Measurements from ENCODE around the gene PGM2. TPM values are rescaled to one million over a fixed set of nuclear protein-coding genes. Genes with fewer than 3 reads are reported as not detected.

PGM2 gene
- total RNA-seq, 1 experiment from 2014 or later: 23.4 TPM

DNA sequence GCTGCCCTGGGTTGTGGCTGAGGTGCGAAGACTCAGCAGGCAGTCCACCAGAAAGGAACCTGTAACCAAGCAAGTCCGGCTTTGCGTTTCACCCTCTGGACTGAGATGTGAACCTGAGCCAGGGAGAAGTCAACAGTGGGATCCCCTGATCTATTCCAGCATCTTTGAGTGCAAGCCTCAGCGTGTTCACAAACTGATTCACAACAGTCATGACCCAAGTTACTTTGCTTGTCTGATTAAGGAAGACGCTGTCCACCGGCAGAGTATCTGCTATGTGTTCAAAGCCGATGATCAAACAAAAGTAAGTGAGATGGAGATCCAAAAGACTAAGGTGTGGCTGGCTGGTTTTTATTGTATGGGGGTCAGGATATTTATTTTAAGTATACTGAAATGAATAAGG is 75.7 kb downstream of the PGM2 start:
- DNase-seq (ENCODE audit: low read depth): no peak

DNA sequence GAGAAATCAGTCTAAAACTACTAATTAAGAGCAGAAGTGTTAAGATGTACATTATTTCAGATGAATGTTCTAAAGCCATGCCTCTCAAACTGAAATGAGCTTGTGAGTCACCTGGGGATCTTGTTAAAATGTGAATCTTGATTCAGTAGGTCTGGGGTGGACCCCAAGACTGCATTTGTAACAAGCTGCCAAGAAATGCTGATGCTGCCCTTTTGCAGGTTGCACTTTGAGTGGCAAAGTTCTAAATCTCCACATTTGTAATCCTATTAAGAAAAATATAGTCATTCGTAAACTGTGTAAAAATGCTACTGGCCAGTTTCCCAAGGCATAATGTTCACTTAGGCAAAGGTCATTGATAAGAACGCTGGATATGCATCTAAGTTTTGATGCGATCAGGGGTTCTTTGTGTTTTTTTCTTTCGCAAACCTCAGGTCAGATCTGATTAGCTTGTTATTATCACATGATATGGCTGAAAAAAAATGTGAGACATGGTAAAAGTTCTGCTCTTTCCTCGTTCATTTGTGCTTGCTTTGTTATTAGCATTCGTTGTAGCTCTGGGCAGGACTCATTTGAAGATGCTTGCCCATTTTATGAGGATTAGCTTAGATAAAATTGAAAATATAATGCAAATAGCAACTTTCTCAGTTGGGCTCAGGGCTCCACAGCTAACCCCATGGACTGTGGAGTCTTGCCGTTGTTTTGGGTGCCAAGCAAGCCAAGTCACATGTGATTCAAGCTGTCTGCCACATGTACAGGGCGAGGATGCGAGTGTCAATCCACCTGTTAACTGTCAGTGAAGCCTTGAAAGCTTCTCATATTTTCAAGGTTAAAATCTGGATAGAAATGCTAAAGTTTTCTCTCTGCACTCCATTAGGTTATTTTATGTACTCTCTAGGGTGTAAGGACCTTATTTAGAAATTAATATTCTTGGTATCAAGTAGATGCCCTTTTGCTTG is 76.5 kb downstream of the PGM2 start:
- DNase-seq (ENCODE audit: low read depth): no peak

DNA sequence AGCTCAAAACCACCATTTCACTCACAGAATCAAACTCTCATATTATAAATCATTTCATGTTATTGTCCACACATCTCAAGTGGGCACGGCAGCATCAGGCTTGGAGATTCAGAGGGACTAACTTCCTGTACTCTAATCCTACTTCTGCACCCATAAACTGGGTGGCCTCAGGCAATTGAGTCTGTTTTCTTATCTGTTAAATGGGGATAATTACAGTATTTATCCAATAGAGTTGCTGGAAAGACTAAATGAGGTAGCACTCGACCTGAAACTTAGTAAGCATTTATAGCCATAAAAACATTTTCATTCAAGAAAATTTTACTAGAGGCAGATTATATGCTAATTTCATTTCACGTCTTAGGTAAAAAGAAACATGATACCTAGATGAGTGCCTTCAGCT is 77.4 kb downstream of the PGM2 start:
- no peak for DNase-seq (ENCODE audit: low read depth)

DNA sequence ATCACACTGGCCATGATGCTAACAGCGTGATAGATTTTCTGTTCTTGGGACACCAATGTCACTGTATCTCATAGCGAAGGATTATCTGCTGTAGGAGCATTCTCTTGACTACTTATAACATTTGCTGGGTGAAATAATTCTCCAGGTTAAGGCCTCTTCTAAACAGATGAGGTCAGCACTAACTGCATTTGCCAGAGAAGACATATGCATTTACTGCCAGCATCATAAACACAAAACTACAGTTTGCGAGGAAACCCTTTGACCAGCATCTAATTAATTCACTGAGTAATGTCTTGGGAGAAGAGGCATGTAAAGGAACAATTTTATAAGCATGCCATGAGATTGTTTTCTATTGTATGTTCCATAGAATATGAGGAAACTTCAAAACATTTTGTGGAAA is 78.3 kb downstream of the PGM2 start:
- no peak for DNase-seq (ENCODE audit: low read depth)

DNA sequence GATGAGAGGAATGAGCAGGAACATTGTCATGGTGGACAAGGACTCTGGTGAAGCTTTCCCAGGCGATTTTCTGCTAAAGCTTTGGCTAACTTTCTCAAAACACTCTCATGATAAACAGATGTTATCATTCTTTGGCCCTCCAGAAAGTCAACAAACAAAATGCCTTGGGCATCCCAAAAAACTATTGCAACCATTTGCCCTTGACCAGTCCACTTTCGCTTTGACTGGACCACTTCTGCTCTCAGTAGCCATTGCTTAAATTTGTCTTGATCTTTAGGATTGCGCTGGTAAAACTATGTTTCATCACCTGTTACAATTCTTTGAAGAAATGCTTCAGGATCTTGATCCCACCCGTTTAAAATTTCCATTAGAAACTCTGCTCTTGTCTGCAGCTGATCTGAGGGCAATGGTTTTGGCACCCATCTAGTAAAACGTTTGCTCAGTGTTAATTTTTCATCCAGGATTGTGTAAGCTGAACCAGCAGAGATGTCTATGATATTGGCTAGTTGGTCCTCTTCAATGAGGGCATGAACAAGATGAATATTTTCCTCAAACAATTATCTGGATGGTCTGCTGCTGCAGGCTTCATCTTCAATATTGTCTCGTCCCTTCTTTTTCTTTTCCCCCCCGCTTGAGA is 79.2 kb downstream of the PGM2 start:
- no peak for DNase-seq (ENCODE audit: low read depth)

DNA sequence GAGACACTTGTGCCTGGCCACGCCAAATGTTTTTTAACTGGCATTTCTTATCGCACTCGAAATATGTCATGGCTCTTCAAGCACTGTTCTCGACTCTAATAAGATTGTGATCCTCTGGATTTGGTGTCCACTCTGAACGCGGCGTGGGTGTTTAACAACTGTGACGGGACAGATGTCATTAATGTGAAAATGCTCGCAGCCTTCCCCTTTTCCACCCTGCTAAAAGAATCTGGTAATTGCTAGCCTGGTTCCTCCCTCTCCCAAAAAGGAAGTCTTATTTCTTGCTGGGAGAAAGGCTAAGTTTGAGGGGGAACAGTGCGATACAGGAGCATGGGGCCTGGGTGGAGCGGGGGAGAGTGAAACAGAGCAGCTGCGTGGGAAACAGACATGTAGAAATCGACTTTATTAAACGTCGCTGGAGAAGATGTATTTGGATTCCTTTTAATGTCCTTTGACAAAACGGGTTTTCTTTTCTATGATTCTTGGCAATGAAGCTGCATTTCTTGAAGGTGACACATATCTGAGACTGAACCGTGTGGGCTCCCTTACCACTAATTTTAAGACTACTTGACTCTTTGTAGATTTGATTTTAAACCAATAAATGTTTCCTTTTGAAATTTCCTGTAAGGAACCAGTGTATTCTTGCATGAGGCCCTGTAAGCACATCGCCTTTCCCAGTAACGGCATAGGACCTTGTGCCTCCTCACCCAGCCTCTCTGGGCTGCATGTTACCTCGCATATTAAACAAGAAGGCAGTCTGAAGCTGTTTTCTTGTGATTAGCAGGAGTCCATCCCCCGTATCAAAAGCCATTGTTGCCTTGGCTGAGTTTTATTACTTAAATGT is 82.2 kb downstream of the PGM2 start:
- DNase-seq (ENCODE audit: low read depth): peak; percentile 59

DNA sequence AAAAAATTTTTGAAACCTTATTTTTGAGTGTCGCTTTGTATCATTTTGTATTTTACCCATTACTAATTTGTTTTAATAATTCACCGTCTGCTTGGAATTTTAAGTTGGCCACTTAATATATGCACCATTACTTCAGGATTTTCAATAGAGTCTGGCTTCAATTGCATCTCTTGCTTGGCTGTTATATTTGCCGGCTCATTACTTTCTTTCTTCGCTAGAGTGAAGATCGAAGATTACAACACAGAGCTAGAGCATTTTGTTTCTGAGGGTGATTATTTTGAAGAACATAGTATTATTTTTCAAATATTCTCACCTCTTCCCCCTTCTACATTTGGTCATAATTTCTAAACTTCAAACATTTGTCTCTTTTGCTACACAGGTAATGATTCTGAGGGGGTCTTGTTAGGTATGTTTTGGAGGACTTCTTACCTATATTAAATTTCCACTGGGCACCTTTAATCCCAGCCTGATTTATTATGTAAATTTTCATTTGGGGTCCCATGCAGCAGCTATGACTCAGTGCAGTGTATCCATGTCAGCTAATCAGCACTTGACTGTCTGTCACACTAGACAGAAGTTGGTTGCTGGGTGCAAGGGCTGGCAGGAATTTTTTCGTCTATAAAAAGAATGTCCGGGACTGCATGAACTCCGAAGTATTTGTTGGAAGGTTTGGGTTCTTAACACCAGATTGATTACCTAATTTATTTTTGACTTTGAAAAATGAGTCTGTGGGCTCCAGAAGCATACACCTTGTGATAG is 83.0 kb downstream of the PGM2 start:
- DNase-seq (ENCODE audit: low read depth): no peak

DNA sequence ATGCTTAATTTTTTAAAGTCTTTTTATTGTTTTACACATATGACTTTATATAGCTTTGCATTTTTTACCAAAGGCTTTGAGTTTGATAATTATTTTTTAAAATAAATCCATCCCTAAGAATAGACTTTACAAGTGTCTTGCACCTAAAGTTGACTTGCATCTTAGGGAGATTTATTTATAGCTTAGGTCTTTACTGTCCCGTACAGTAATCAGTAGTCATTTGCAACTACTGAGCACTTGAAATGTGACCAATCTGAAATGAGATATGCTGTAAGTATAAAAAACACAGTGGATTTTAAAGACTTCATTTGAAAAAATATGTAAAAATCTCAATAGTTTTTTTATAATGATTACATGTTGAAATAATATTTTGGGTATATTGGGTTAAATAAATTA is 83.6 kb downstream of the PGM2 start:
- no peak for DNase-seq (ENCODE audit: low read depth)

Other genes starting within 250 kb of the PGM2 start
- gene RELL1, start 140.3 kb upstream of the PGM2 start, total RNA-seq (2014; rRNA removed): 40.7 and 47.1 TPM in 2 replicates
- 94.8 and 108 TPM in 2 replicates for gene TBC1D1, start 64.4 kb downstream of the PGM2 start, total RNA-seq (2014; rRNA removed)
- gene PTTG2, start 133.7 kb downstream of the PGM2 start, total RNA-seq (2014; rRNA removed): not detected in 2 replicates

Data from LHCN-M2 (cell line).